HG03442 (cell line): Measurements from ENCODE around the gene MOV10L1.

Experiments
- ATAC-seq: cut with Tn5 transposase; IDR thresholded peaks from one replicate; pipeline ENCODE4 v1.9.1; 2021; ENCODE audit warnings: mild to moderate bottlenecking, moderate library complexity; ENCODE audit not compliant: unreplicated experiment

MOV10L1 gene

DNA sequence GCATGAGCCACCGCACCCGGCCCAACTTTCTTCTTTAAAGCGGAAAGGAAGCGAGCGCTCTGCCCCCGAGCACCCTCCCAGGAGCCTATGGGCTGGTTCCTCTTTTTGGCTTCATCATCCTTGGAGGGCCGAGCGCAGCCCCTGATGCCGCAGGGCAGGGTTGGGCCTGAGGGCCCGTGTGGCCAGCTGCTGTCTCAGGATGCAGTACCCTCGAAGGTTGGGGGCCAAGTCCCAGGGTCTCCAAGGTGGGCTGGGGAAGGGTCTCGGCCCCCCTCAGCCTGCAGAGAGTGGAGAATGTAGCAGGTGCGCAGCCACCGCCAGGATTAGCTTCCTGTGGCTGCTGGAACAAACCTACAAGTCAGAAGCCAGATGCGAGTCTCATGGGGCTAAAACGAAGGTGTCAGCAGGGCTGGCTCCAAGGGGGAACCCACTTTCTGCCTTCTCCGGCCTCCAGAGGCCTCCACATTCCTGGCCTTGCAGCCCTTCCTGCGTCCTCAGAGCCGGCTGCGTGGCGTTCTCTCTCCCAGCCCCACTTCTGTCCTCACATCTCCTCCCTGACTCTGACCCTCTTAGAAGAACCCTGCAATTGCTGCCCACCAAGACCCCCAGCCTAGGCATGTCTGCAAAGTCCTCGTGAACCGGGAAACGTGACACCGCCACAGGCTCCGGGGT, 83.6 kb downstream of the MOV10L1 start:
- no peak for ATAC-seq

DNA sequence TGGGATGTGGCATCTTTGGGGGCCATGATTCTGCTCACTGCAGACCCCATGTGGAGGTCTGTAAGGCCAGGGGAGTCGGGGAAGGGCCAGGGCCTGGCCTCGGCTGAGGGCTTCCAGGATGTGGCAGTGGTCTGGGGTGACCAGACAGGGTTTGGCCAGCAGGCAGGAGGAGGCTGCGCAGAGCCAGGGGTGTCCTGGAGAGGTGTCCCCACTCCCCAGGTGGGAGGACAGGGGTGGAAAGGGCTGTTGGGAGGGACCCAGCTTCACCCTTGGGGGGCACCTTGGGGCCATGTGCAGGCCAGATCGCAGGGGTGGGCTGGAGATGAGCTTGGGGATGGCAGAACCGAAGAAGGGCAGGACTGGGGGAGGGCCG, 84.2 kb downstream of the MOV10L1 start:
- ATAC-seq = no peak

DNA sequence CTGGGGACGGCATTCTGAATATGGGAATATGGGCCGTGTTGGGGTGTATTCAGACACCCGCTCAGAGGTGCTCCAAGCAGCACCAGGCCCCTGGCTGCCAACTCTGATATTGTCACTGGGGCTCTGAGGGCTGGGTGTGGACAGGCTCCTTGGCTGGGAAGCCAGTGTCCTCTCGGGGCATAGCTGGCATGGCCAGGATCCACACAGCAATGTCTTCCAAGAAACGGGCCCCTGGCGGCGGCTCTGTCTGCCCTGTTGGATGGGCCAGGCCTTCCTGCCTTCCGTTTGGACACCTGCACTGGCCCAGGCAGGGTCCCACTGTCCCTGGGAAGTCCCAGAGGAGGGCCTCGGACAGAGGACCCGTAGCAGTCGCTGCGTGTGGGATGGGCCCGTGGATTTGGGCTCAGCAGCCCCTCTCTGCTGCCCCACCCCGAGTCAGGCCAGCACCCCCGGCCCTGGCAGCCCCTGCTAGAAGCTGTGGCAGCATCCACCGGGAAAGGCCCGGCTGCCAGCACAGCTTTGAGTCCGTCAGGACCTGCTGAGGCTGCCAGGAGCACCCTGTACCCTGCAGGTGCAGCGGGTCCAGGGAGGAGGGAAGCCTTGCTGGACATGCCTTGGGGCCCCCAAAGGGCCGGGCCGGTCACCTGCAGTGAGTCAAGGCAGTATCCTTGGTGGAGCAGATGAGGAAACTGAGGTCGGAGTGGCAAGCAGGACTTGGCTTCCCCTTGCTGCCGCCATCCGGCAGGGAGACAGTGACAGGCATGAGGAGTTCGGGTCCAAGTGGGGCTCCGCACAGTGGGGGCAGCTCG, 84.8 kb downstream of the MOV10L1 start:
- no peak for ATAC-seq

DNA sequence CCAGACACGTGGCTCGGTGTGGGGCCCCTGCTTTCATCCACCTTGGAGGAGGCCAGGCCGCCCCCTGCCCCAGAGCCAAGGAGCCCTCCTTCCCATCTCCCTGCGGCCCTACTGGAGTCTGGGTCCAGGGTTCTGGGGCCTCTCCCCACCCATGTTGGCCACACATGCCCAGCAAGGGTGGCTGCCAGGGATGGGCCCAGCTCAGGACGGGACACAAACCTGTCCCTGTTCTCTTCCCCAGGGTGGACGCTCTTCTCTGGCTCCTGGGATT, 85.3 kb downstream of the MOV10L1 start:
- no peak for ATAC-seq

DNA sequence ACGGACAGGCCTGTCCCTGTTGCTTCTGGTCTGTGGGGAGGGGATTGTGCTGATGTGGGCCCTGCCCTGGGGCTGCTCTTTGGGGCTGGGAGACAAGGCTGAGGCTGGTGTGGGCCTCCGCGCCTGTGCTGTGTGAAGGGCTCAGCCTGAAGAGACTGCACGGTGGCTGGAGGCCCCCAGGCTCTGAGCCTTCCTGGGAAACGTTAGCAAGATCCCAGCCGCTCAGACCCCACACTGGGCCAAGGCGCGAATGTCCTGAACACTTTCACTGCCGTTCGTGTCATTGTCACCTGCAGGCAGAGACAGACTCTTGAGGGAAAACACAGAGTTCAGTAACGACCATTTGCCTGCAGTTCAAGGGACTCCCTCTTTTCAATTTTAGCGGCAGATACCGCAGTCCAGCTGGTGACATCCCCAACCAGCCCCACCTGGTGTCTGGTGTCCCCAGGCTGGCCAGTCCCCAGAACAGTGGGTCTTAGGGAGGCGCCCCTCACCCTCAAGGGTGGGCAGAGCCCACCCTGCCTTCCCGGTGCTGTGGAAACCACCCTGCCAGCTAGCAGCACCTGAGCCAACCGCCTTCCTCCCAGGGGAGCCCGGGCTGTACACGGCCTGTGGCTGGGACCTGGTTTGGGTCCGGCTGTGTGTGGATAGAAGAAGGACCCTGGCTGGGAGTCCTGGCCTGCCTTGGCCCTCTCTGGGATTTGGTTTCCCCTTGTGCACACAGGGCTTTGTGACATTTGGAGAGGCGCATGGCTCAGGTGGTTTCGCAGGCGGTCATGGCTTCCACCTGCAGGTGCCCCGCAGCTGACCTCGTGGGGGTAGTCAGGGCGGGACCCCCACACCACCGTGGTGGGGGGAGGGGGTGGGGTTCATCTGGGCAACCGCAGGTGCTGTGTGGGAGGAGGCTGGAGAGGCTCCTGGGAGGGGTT, 86.4 kb downstream of the MOV10L1 start:
- ATAC-seq = no peak

DNA sequence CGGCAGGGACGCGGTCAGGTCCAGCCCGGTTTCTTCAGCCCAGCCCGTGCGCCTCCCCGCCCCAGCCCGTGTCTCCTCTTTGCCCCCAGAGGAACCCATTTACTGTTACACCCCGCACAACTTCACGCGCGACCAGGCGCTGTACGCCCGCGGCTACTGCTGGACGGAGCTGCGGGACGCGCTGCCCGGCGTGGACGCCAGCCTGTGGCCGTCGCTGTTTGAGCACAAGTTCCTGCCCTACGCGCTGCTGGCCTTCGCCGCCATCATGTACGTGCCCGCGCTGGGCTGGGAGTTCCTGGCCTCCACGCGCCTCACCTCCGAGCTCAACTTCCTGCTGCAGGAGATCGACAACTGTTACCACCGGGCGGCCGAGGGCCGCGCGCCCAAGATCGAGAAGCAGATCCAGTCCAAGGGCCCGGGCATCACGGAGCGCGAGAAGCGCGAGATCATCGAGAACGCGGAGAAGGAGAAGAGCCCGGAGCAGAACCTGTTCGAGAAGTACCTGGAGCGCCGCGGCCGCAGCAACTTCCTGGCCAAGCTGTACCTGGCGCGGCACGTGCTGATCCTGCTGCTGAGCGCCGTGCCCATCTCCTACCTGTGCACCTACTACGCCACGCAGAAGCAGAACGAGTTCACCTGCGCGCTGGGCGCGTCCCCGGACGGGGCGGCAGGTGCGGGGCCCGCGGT, 87.2 kb downstream of the MOV10L1 start:
- ATAC-seq = no peak

DNA sequence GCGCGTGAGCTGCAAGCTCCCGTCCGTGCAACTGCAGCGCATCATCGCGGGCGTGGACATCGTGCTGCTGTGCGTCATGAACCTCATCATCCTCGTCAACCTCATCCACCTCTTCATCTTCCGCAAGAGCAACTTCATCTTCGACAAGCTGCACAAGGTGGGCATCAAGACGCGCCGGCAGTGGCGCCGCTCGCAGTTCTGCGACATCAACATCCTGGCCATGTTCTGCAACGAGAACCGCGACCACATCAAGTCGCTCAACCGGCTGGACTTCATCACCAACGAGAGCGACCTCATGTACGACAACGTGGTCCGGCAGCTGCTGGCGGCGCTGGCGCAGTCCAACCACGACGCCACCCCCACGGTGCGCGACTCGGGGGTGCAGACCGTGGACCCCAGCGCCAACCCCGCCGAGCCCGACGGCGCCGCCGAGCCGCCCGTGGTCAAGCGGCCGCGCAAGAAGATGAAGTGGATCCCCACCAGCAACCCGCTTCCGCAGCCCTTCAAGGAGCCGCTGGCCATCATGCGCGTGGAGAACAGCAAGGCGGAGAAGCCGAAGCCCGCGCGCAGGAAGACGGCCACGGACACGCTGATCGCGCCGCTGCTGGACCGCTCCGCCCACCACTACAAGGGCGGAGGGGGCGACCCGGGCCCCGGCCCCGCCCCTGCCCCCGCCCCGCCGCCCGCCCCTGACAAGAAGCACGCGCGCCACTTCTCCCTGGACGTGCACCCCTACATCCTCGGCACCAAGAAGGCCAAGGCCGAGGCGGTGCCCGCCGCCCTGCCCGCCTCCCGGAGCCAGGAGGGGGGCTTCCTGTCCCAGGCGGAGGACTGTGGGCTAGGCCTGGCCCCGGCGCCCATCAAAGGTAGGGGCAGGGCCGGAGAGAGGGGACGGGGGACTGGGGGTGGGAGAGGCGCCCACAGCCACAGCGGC, 88.0 kb downstream of the MOV10L1 start:
- no peak for ATAC-seq

DNA sequence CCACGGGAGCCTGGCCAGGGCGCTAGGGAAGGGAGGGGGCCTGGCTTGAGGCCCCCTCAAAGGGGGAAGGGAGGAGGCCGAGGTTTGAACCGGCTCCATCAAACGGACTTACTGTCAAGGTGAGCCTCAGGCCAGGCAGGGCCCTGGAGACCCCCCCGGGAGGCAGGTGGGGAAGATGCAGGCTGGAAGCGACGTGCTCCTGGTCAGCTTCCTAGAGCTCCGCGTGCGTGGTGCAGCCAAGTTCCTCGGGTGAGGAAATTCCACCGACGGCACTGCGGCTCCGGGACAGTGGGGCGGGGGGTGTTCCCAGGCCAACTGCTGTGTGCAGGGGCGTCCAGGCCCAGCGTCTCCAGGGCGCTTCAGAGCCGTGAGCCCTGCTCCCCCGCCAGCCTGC, 88.7 kb downstream of the MOV10L1 start:
- ATAC-seq = no peak

DNA sequence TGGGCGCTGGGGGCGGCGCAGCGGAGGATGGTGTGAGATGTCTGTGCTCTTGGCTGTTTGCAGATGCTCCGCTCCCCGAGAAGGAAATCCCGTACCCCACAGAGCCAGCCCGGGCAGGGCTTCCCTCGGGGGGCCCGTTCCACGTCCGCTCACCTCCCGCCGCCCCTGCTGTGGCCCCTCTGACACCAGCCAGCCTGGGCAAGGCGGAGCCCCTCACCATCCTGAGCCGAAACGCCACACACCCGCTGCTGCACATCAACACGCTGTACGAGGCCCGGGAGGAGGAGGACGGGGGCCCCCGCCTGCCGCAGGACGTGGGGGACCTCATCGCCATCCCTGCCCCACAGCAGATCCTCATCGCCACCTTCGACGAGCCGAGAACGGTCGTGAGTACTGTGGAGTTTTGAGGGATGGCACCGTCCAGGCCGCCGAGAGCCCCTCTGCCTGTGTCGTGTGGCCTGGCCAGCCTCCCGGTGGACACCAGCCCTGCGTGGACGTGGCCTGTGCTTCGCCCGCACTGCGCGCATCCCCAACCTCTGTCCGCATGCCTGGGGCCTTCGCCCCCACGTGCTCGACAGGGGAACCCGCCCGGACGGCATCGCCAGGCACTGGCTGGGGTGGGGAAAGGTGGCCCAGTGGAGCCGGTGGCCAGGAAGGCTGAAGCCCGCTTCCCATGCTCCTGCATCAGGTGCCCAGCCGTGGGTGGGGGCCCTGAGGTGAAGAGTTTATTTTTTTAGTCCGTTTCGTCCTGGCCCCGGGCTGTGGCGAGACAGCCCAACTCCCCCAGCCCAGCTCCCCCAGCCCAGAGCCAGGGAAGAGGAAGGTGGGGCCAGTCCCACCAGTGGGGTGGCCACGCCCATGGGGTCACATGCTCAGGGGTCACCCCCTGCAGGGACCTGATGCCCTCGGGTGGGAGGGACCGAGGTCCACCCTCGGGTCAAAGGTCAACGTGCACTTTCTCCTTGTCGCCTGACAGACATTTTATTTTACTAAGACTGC, 89.4 kb downstream of the MOV10L1 start:
- ATAC-seq = no peak

DNA sequence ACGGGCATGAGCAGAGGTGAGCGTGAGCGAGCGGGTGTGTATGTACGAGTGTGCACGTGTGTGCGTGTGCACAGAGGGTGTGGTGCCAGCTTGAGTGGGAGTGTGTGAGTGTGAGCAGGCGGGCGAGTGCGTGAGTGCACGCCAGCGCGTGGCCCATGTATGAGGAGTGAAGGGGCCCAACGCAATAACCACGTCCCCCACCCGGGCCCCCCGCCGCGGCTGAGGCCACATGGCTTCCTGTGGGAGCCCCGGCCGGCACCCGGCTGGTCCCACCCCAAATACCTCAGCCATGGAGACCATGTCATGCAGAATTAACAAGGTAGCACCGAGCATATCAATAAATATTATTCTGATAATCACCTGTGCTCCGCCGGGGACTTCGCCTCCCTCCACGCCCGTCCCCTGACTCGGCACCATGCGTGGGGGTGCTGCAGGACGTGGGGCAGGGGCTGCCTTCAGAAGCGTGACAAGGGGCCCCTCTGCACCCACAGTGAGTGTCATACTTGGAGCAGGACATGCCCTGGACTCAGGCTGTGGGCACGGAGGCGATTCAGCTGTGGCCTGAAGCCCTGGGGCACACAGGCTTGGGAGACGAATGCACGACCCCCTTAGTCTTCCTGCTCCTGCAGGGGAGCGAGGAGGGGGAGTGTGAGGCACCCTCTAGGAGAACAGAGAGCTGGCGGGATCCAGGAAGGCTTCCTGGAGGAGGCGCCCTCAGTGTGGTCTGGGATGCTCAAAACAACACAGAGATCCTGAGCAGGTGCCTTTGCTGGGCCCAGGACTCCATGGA, 90.3 kb downstream of the MOV10L1 start:
- ATAC-seq = no peak

DNA sequence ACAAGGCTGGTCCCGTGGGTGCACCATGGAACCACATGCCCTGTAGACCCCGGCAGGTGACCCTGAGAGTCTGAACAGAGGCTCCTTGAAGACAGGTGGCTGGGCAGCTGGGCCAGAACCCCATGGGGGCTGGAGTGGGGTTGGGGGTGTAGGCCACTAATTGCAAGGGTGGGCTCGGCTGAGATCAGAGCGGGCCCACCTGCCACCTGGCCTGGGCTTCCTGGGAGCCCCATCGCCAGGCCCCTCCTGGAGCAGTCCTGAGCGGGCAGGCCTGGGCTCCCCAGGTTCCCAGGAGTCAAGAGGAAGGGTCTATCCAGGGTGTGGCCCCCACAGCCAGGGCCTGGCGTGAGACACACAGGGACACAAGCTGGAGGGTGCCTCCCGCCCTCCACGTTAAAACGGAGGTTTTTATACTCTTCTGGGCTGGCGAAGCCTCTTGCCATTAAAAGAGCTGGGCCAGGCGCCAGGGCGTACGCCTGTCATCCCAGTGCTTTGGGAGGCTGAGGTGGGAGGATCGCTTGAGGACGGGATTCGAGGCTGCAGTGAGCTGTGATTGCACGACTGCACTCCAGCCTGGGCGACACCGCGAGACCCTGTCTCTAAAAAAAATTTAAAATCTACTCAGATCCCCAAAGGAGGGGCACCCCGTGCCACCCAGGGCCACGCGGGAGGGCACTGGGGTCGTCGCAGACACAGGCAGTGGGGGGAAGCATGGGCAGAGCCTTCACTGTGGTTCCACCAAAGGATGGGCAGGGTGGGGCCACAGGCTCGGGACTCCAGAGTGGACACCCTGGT, 91.1 kb downstream of the MOV10L1 start:
- ATAC-seq = no peak

DNA sequence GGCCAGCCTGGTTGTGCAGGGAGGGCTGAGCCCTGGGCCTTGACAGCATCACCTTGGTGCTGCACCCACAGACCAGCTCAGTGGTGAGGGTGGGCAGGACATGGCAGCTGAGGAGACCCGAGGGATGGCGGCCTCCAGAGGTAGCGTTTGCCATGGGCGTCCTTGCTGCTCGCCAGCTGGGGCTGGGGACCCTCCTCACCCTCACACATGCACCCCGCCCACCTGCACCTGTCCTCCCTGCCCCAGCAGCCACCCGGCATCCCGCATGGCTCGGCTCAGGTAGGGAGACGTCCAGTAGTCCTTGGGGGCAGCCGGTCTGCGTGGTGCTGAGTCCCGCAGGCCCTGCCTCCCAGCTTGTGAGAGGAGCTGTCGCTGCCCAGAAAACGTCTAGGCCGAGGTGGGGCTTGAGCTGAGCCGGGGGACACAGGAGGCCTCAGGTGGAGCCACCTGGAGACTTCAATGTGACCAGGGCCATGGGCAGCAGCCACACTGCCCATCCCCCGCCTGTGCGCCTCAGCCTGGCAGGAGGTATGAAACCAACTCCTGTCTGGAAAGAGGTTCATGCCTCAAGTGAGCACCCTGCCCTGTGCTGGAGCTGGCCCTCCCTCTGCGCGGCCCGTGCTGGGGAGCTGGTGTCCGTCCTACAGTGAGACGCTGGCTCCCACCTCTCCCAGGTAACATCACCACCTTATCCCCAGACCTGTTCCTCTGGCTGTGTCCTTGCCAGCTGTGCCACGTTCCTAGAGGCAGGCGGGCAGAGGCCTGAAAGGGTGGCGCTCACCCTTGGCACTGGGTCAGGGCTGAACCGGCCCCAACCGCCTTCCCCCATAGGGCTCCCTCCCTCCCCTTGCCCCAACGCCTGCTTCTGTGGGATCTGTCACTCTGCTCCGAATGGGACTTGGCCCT, 92.6 kb downstream of the MOV10L1 start:
- no peak for ATAC-seq

DNA sequence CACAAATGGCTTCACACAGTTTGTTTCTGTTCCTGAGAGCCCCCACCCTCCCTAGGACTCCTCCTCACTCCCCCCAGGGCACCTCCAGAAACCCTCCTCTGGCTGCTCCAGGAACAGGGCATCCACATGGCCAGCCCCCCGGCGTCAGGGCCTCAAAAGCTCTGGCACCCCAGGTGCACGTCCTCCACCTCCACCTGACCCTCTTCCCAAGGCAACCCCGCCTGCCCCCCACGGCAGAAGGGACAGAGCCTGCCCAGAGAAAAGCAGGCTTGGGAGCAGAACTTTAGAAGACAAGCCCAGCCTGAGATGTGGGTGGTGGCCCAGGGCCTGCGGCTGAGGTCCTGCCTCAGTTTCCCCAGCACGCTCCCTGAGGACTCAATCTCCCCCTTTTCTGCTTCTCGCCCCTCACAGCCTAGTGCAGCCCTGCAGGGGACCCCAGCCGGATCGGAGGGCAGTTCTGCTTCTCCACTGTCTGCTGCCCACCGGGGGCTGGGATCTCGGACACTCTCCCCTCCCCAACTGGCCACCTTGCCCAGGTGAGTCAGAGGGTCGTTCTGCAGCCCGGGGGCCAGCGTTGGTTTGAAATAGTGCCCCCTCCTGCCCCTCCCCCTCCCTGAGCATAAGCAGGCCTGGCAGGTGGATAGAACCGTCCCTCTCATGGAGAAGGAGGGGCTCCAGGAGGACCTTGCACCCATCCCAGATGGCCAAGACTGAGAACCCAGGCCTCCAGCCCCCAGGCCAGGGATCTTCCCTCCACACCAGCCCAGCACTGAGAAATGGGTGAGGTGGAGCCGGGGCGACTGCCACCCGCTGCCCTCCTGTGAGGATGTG, 93.5 kb downstream of the MOV10L1 start:
- ATAC-seq = no peak

DNA sequence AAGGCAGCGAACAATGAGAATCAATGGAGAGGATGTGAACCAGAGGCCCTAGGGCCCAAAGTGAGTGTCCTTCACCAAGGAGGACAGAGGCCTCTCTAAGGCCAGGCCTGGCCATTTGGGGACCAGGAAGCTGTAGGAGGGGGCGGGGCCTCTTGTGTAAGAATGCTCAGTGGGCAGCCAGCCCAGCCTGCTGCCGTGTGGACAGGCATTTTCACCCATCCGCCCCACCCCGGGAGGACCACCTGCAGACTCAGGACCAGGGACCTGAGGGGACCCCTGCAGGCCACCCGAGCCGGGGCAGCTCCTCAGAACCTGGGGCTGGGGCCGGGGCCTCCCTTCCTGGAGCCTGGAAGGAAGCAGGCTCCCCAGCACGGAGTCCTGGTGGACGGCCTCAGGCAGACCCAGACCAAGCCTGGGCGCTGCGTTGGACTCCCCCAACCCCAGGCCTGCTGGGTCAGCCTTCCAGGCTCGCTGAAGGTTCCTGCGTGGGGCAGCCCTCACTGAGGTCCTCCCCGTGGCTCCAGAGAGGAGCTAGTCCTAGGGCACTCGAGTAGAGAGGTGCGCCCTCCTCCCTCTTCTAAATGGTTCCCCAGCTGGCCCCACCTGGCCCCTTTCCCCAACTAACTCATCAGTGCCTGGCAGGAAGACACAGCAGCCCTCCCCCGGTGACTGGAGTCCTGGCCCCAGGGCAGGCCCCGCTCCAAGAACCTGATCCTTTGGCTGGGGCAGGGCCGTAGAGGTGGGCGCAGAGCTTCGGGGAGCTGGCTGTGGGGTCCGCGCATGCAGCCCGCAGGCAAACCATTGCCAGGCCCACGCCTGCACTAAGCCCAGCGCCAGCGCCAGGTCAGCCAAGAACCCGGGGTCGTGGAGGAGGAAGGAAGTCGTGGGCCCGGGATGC, 94.4 kb downstream of the MOV10L1 start:
- no peak for ATAC-seq
